ENCODE results near the gene SLC24A4.

The SLC24A4 gene

GRCh38 chr14:92404938-92405337 lies 82.0 kb downstream of the SLC24A4 start:
- no peak for DNase-seq

DNA sequence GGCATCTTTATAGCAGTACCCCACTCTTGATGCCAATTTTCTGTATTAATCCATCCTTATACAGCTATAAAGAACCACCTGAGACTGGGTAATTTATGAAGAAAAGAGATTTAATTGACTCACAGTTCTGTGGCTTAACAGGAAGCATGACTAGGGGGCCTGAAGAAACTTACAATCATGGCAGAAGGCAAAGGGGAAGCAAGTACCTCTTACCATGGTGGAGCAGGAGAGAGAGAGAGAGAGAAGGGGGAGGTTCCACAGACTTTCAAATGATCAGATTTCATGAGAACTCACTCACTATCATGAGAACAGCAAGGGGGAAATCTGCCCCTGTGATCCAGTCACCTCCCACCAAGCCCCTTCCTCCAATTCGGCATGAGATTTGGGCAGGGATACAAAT lies 84.4 kb downstream of the SLC24A4 start:
- no peak for DNase-seq

- no peak for DNase-seq
These were observed 86.1 kb downstream of the SLC24A4 start for GRCh38 chr14:92409043-92409442.

GRCh38 chr14:92411135-92411534 lies 88.2 kb downstream of the SLC24A4 start:
- no peak for DNase-seq

GRCh38 chr14:92411941-92412340 lies 89.0 kb downstream of the SLC24A4 start:
- no peak for DNase-seq

DNA sequence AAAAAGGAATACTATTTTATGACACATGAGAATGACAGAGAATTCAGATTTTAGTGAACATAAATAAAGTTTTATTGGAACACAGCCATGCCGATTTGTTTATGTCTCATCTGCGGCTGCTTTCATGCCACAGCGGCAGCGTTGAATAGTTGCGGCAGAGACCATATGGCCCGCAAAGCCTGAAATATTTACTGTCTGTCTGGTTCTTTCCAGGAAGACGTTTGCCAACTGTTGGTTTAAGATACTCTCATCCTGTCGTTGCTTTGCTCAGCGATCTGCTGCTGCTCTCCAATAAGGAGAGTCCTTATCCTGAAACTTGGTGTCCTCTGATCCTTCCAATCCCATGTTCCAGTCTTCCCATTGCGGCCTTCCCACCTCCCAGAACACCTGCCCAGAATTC lies 89.9 kb downstream of the SLC24A4 start:
- DNase-seq, result no peak

DNA sequence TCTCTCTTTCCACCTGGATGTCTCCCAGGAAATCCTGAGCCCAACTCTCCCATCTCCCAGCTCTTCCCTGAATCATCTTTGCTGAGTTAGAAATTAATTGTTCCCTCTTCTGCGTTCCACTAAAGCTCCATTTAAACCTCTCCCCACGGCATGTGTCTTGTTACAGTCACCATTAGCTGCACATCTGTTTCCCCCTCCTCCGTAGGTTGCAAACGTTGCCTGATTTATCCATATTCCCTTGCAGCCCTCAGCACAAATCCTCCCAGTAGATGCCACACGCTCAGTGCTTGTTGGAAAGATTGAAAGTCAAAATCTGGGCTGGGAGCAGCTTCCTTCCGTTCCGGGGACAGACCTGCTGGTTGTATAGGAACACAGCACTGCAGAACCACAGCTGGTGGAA lies 90.4 kb downstream of the SLC24A4 start:
- no peak for DNase-seq

DNA sequence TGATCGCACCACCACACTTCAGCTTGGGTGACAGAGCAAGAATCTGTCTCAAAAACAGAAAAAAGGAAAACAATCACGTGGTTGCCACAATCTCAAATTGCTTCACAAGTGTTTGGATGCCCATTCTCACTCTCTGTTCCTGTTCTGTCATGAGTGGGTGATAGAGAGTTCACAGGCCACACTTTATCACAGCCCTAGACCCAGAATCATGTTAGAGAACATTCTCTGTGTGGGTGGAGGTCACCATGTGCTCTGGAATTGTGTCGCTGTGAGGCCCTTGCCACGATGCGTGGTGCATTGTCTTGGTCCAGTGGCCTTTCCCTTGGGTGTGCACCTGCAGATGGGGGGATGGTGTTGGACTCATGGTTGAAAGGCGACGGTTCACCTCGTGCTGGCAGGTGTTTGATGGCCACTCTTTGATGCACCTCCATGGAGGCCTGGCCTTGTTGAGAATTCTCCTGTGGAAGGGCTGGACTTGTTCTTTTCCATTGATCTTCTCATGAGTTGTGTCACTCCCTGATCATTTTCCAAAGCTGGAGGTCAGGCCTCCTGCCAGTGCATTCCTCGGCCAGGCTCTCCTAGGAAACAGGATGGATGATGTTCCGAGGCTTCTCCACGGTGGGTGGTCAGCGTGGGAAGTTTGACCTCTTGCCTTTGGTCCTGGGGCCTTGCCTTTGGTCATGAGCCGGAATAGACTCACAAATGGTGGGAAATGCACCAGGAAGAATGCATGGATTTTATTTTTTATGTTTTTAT lies 91.9 kb downstream of the SLC24A4 start:
- DNase-seq, result no peak

- no peak for DNase-seq
These were observed 93.0 kb downstream of the SLC24A4 start for GRCh38 chr14:92415969-92416368.

DNA sequence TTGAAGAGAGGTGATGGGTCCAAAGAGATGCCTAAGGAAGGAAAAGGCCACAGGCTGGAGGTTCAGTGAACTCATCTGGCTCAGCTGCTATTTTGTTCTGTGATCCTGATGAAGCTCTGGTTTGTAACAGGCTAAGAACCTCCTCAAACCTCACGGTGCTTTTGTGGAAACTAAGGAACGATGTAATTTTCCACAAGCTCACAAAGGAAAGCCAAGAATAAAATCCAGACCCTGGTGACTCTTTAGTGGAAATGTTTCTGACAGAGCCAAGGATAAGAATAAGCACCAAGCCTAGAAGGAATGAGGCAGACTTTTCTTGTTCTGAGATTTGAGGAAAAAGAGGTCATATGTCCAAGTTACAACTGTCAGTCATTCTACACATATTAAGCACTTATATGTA lies 93.6 kb downstream of the SLC24A4 start:
- no peak for DNase-seq

GRCh38 chr14:92417759-92418158 lies 94.8 kb downstream of the SLC24A4 start:
- no peak for DNase-seq

GRCh38 chr14:92421751-92422150 lies 98.8 kb downstream of the SLC24A4 start:
- no peak for DNase-seq

DNA sequence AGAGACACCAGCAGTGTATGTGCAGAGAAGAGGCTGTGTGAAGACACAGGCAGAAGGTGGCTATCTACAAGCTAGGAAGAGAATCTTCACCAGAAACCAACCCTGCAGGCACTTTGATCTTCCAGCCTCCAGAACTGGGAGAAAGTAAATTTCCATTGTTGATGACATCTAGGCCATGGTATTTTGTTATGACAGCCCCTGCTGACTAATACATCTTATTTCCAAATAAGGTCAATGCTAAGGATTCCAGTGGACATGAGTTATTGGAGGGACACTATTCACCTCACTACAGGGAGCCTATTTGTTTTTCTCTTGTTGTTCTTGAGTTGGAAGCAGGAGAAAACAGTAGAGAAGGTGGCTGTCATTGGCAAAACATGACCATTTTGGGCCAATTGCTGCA lies 102.1 kb downstream of the SLC24A4 start:
- no peak for DNase-seq

GRCh38 chr14:92426237-92426636 lies 103.3 kb downstream of the SLC24A4 start:
- no peak for DNase-seq

- no peak for DNase-seq
These were observed 104.1 kb downstream of the SLC24A4 start for GRCh38 chr14:92427096-92427495.

- no peak for DNase-seq
These were observed 107.7 kb downstream of the SLC24A4 start for GRCh38 chr14:92430686-92431085.

DNA sequence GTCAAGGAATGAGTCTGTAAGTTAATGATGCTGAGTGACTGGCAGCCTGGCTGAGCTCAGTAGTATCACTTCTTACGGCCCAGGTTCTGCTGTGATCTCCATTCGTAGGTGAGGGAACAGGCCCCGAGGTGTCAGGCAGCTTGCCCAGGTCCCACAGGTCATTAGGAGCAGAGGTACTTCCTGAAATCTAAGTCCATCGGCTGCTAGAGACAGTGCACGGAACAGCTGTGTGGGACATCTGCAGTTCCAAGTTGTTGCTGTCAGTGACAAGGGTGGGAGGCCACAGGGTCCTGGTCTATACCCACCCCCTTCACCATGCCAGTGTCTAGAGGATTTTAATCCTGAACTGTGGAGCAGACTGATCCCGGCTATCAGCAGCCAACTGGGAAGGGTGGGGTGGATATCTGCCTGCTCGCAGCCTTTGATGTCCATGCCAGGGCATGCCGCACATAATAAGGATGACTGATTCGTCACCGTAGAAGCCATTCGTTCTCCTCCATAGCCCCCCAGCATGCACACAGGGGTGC lies 108.3 kb downstream of the SLC24A4 start:
- DNase-seq, result no peak

GRCh38 chr14:92433407-92433806 lies 110.4 kb downstream of the SLC24A4 start:
- DNase-seq, result no peak

- no peak for DNase-seq
These were observed 112.2 kb downstream of the SLC24A4 start for GRCh38 chr14:92435154-92435553.

GRCh38 chr14:92436115-92436776 lies 113.3 kb downstream of the SLC24A4 start:
- DNase-seq, result no peak

DNA sequence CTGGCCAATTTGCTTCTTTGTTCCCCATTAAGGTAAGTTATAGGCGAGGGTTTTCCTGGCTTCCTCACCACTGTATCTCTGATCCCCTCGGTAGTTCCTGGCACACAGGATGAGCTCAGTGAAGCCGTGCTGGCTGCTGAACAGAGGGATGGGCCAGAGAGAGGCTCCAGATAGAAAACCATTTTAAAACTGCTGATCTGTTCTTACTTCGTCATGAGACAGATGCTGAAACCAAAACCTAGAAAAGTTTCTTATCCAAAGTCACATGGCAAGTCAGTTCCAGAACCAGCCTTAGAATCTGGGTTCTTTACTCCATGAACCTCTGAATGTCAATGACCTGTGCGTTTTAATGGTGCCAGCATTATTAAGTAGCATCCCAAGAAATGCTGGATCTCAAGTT lies 114.3 kb downstream of the SLC24A4 start:
- no peak for DNase-seq

GRCh38 chr14:92437729-92438285 lies 114.8 kb downstream of the SLC24A4 start:
- DNase-seq, result no peak

GRCh38 chr14:92439537-92440344 lies 116.8 kb downstream of the SLC24A4 start:
- no peak for DNase-seq
